ENCODE data around the gene CCDC192.

DNA sequence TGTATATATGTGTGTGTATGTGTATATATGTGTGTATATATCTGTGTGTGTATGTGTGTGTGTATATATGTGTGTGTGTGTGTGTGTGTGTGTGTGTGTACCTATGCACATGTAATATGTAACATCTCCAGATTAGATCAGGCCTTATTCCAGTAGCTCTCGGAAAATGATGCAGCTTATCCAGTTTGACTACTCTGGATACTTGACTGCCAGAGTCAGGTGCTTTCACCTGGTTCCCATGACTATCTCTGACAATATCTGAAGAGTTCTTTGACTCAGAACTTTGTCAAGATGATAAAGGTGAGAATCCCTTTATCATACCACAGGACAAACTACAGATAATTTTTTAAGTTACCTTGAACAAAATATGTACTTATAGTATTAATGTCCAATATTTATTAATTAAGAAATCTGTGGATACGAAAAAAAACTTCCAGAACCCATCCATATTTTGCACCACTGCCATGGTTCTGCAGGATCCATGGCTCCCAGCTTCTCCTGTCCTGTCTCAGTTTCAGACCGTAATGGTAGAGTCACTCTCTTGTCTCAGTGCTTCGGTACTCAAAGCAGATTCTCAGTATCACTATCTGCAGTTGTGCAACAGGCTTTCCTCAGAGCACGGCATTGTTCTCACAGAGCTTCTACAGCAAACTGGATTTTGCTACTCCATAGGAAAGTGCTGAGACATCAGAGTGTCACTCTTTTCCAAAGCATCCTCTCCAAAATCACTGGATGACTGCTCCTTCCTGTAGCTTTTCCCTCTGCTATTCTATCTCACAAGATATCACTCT, 216.0 kb downstream of the CCDC192 start:
- TF ChIP-seq CTCF (conservative IDR thresholded peaks at IDR 0.05; ENCODE audit: low read depth, low read length): no peak
- no peak for TF ChIP-seq CEBPB (IDR thresholded peaks at IDR 0.05; ENCODE audit: low read depth, low read length)
- no peak for TF ChIP-seq POLR2A (IDR thresholded peaks at IDR 0.05; ENCODE audit: low read depth, low read length)
- TF ChIP-seq NFE2L2 (IDR thresholded peaks at IDR 0.05; ENCODE audit: low read depth, low read length): no peak
- no peak for TF ChIP-seq BHLHE40 (IDR thresholded peaks at IDR 0.05; ENCODE audit: low read depth, low read length)
- TF ChIP-seq MXI1 (IDR thresholded peaks at IDR 0.05; ENCODE audit: borderline replicate concordance, low read depth, low read length): no peak
- TF ChIP-seq MAFK (IDR thresholded peaks at IDR 0.05; ENCODE audit: low read depth, low read length): no peak
- TF ChIP-seq RCOR1 (IDR thresholded peaks at IDR 0.05; ENCODE audit: insufficient replicate concordance, low read length): no peak
- no peak for TF ChIP-seq RFX5 (IDR thresholded peaks at IDR 0.05; ENCODE audit: low read depth, low read length)
- TF ChIP-seq SMC3 (IDR thresholded peaks at IDR 0.05; ENCODE audit: low read depth, low read length): no peak
- TF ChIP-seq, protein P1, sequence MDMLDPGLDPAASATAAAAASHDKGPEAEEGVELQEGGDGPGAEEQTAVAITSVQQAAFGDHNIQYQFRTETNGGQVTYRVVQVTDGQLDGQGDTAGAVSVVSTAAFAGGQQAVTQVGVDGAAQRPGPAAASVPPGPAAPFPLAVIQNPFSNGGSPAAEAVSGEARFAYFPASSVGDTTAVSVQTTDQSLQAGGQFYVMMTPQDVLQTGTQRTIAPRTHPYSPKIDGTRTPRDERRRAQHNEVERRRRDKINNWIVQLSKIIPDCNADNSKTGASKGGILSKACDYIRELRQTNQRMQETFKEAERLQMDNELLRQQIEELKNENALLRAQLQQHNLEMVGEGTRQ (IDR thresholded peaks at IDR 0.05; ENCODE audit: low read depth, low read length): no peak
- TF ChIP-seq CHD1 (IDR thresholded peaks at IDR 0.05; ENCODE audit: low read depth, low read length): no peak
- no peak for TF ChIP-seq RAD21 (IDR thresholded peaks at IDR 0.05; ENCODE audit: low read length)
- TF ChIP-seq, protein P2, sequence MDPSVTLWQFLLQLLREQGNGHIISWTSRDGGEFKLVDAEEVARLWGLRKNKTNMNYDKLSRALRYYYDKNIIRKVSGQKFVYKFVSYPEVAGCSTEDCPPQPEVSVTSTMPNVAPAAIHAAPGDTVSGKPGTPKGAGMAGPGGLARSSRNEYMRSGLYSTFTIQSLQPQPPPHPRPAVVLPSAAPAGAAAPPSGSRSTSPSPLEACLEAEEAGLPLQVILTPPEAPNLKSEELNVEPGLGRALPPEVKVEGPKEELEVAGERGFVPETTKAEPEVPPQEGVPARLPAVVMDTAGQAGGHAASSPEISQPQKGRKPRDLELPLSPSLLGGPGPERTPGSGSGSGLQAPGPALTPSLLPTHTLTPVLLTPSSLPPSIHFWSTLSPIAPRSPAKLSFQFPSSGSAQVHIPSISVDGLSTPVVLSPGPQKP (IDR thresholded peaks at IDR 0.05; ENCODE audit: borderline replicate concordance, low read depth, low read length): no peak

Measured in IMR-90 (cell line).